Body of pancreas (tissue), 4 donors: ENCODE data around the gene MED15.

Source experiments
- CTCF ChIP-seq, 7 experiments: fragments of 450-650 bp in 4 of 7; fragments of 200-600 bp in 3 of 7; sonication (generic) in 3 of 7; IDR thresholded peaks; one replicate each; pipeline ENCODE4 v1.5.1; 2016 to 2019; ENCODE audit warnings: antibody characterized with exemption in 7 of 7
- POLR2A ChIP-seq, 3 donors: fragments of 450-650 bp; IDR thresholded peaks; one replicate each; pipeline ENCODE4 v1.6.1; 2016; ENCODE audit warnings: antibody characterized with exemption in 3 of 3, mild to moderate bottlenecking in 2 of 3

GRCh38 chr22:20488946-20489345 is 18.5 kb upstream of the MED15 start:
- TF ChIP-seq POLR2A (IDR thresholded peaks at IDR 0.05) (no peak), CTCF (IDR thresholded peaks at IDR 0.05) (no peak)
